Stimulated activated CD8-positive, alpha-beta memory T cell treated with anti-CD3 and anti-CD28 coated beads, Interleukin-15, amount 100 ng/mL, for 48 hours (primary cell): ENCODE measurements around the gene MYMX.

ENCODE experiments used
- DNase-seq, 2 donors: peaks; one replicate each; pipeline ENCODE4 v3.0.0-alpha.2; 2020; ENCODE audit warnings: low read depth in 2 of 2

The MYMX gene

DNA sequence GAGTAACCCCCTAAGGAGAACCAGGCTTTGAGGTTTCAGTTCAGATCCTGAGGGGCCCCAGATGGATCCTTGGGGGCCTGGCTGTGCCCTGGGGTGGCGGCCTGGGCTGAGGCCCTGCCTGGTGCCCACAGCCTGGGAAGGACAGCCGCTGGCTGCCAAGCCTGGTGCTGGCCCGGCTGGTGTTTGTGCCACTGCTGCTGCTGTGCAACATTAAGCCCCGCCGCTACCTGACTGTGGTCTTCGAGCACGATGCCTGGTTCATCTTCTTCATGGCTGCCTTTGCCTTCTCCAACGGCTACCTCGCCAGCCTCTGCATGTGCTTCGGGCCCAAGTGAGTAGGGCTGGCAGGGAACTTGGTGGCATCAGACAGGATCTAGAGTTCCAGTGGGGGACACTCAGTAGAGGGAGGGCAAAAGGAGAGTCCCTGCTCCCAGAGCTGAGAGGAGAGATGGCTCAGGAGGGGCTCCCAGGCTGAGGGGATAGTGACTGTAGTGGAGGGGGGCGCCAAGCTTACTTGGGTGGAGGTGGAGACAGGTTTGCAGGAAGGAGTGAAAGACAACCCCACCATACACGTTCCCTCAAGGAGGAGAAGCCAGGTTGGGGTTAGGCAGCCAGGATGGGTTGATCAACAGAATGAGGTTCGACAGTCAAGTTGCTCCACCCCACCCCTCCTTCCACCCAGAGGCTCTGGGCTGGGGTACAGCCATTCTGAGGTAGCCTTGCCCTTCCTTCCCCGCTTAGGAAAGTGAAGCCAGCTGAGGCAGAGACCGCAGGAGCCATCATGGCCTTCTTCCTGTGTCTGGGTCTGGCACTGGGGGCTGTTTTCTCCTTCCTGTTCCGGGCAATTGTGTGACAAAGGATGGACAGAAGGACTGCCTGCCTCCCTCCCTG, 16.2 kb downstream of the MYMX start:
- no peak for DNase-seq

DNA sequence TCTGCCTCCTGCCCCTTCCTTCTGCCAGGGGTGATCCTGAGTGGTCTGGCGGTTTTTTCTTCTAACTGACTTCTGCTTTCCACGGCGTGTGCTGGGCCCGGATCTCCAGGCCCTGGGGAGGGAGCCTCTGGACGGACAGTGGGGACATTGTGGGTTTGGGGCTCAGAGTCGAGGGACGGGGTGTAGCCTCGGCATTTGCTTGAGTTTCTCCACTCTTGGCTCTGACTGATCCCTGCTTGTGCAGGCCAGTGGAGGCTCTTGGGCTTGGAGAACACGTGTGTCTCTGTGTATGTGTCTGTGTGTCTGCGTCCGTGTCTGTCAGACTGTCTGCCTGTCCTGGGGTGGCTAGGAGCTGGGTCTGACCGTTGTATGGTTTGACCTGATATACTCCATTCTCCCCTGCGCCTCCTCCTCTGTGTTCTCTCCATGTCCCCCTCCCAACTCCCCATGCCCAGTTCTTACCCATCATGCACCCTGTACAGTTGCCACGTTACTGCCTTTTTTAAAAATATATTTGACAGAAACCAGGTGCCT, 16.9 kb downstream of the MYMX start:
- no peak for DNase-seq

DNA sequence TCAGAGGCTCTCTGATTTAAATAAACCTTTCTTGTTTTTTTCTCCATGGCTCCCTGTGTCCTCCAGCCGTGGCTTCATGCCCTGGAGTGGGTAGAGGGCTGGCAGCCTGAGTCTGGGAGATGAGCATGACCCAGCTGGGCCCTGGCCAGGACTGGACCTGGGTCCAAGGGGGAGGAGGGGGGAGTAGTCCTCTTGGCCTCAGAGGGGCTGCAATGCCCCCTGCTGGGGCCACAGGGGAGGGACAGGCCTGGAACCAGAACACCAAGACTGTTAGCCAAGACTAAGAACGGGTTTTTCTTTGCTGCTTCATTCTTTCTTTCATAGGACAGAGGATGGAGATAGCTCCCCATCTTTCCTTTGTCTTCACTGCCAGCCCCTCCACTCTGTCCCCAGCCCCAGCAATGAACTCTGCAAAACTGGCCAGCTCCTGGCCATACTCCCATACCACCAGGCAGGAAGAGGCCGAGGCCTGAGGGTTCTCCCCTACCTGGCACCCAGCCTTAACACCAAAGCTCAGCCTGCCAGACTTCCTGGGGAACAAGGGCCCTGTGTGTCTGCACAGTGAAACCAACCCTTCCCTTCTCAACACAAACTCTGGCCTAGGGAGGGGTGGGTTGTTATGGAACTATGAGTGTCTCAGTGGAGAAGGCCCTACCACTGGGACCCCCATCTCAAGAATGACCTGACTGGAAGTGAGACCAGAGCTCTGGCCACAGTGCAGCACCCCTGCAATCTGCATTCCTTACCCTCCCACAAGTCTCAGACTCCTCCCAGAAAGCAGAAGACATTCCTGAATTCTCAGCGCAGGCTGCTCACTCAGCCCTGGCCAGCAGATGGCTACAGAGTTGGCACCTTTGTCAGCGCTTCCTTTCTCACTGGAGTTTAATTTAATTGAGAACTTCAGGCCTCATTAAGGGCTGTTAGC, 17.6 kb downstream of the MYMX start:
- DNase-seq: no peak

DNA sequence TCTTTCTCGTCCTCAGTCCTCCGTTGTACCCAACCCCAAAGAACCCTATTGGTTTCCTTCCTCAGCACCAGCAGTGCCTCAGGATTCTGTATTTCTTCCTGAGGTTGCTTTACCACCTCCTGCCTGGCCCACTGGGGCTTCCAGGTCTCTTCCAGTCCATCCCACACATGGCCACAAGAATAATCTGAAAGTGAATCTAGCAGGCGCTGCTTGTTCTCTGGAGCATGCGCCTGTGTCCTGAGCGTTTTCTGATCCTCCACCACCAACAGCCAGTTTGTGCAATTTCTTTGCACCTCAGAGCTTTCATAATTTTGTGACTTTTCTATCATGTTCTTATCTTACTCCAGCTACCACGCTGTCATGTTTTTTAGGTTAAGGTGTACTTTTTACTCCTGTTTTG, 18.5 kb downstream of the MYMX start:
- no peak for DNase-seq

DNA sequence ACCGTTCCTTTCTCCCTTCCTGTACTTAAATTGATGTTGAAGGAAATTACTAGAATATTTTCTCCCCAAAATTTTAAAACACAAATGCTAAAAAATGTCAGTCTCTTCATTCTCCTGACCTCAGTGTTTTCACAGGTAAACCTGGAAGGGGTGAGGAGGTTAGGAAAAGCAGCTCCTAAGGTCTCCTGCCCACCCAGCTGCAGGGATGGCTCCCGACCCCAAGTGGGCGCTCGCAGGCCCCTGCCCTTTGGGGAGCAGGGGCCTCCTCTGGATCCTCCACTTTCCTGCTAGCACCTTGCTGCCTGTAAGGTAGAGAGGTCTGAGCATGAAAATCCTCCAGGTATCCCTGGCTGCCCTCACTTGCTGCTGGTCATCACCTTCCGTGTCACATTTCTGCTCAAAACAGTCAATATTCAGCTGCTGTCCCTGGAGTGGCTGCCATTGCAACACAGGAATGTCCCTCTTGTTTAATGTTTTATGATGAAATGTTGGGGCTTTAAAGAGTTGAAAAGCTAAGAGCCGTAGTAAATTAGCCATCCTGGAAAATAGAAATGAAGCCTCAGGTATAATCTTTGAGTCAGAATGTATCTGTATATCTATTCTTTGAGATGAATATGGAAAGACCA, 19.3 kb downstream of the MYMX start:
- no peak for DNase-seq

DNA sequence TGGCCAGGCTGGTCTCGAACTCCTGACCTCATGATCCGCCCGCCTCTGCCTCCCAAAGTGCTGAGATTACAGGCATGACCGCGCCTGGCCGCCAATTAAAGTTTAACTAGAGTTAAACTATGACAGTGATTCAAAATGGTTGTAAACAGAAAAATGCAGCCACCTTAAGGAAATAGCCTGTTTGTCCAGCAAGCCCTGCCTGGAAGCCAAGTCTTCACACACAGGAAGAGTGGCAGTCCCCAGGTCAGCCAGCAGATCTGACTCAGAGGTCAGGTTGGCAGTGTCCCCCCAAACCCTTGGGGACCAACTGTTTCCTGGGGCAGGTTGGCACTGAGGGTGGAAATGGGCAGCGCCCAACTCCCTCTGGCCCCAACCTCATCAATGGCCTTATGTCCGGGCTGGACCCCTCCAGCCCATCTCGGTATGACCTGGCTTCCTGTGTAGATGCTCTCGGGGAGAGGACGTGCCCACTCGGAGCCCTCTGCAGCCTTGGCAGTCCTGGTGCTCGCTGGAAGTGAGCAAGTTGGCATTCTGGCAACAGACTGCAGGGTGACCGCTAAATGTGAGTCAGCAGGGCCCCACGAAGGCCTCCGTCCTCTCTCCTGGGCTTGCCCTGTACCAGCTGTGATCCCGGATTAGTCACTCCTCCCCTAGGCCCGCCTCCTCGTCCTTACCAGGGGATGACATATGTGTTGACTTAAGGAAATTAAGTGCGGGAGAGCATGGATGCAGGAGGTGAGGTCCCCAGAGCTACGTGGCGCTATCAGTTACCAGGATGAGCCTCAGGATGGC, 20.5 kb downstream of the MYMX start:
- DNase-seq: peak; percentile 56 to 76

DNA sequence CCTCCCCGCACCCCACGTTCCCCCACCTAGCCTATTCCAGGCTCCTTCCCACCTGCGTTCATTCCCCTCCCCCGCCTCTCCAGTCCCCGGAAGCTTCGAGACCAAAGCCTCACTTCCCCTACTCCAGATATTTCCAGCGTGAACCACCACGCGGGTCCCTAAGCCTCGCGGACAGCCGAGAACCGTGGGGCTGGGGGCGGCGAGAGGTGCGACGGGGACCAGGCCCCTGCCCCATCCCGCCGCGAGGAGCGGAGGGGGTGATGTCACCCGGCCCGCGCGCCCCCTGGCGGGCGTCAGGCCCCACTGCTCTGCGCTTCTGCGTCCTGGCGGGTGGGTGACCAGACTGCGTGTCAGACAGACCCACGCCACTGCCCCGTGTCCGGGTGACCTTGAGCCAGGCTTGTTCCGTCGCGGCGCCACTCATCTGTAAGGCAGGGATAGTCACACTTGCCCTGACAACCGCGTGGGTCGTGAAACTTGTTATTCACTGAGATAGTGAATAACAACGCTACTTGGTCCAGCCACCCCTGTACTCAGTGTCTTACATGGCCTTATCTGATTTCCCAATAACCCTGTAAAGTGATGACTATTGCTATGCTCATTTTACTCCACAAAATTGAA, 21.2 kb downstream of the MYMX start:
- peak; percentile 68 to 82 for DNase-seq

DNA sequence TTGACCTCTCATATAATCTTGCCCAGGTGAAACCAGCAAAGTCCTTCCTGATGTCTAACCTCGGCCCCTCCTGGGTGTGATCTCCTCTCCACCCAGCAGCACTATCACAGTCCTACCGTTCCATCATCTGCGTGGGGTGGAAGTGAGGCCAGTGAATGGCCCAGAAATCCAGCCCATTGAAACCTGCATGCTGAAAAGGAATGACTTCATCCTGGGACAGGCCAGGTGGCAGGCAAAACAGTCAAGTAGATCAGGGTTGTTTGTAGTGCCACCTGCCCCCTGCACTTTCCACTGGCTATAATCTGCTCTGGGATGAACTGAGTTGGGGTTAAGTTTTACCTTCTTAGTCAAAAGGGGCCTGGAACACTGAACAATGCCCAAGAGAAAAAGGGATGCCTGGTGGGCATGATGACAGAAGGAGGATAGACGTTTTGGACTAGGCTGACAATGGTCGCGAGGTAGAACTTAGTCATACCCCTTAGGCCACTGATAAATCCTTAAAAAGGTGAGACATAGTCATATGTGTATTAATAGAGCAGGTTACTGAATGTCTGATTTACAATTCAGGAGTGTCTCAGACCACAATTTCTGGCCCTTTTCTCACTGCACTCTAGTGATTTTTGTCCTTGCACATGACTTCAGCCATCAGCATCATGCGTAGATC, 22.1 kb downstream of the MYMX start:
- DNase-seq: no peak

DNA sequence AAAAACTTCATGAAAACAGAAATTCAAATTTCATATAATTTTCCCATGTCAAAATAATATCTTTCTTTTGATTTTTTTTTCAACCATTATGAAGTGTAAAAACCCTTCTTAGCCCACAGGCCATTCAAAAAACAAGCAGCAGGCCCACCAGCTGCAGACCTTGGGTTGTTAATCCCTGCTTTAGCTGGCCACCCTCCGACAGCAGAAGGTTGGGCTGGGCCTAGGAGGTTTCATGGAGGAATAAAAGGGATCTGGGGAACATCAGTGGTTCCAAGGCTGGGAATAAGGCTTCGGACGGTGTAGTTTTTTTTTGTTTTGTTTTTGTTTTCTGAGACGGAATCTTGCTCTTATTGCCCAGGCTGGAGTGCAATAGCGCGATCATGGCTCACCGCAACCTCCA, 26.6 kb downstream of the MYMX start:
- DNase-seq: no peak

DNA sequence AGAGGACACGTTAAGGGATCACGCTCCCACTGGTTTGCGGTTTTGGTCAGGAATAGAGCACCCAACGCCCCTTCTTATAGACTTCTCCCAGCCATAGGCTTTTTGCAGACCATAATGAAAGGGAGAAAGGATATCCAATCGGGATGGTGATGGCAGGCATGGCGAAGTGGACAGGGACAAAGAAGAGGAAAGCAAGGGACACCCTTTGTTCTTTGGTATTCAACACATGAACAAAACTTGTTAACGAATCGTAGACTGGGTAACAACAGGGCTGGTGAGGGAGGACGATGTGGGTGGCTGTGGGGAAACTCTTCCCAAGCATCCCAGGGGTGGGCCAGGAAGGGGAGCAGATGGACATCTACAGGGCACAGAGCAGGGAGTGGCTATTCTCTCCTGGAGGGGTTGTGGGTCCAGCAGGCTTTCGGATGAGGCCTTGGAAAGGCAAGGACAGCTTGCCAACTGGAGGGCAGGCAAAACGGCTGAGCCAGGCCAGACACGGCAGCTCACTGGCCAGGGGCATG, 28.7 kb downstream of the MYMX start:
- DNase-seq: no peak

DNA sequence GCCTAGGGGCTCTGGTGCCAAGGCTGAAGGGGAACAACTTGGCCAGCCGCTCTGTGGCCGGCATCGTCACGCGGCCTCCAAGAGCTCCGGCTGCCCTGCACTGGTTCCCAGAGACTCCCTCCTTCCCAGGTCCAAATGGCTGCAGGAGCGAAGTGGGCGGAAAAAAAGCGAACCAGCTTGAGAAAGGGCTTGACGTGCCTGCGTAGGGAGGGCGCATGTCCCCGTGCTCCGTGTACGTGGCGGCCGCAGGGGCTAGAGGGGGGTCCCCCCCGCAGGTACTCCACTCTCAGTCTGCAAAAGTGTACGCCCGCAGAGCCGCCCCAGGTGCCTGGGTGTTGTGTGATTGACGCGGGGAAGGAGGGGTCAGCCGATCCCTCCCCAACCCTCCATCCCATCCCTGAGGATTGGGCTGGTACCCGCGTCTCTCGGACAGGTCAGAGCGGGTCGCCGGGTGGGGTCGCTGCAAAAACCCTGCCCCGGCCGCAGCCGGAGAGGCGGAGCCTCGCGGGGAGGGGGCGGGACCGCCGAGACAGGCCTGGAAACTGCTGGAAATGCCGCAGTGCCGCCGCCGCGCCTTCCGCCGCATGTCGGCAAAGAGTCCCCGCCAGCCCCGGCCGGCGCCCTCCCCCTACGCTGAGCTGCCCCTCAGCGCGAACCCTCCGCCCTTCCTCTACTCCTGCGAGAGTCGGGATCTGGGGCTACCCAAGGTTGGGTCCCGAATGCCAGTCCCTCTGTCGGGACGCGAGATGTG, 29.4 kb downstream of the MYMX start:
- DNase-seq: peak; percentile 83 to 85

DNA sequence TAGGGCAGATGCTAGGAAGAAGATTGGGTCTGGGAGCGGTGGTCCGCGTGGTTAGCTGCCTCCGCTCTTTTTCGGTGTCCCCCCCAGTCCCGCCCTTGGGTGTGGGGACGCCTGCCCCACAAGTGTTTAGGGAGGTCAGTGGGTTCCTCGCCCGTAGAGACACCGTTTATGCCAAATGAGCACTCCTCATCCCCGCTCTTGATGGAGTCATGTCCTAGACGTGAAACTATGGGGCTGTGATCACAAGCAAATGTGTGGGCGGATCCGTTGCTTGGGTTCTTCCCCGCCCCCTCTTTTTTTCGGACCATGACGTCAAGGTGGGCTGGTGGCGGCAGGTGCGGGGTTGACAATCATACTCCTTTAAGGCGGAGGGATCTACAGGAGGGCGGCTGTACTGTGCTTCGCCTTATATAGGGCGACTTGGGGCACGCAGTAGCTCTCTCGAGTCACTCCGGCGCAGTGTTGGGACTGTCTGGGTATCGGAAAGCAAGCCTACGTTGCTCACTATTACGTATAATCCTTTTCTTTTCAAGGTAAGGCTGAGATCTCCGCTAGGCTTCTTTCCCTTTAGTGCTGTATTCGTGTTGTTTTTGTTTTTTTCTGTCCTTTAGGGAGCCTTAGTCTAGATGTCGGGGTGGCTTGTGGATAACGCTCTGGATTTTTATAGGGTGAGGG, 30.1 kb downstream of the MYMX start, which contains the start of gene HSP90AB1:
TSS of gene HSP90AB1 (plus strand) at position 439 of the 675 bp plus-strand sequence. CDS start 1,529 bp downstream, outside the sequence.
- peak; percentile 93 to 95 for DNase-seq

DNA sequence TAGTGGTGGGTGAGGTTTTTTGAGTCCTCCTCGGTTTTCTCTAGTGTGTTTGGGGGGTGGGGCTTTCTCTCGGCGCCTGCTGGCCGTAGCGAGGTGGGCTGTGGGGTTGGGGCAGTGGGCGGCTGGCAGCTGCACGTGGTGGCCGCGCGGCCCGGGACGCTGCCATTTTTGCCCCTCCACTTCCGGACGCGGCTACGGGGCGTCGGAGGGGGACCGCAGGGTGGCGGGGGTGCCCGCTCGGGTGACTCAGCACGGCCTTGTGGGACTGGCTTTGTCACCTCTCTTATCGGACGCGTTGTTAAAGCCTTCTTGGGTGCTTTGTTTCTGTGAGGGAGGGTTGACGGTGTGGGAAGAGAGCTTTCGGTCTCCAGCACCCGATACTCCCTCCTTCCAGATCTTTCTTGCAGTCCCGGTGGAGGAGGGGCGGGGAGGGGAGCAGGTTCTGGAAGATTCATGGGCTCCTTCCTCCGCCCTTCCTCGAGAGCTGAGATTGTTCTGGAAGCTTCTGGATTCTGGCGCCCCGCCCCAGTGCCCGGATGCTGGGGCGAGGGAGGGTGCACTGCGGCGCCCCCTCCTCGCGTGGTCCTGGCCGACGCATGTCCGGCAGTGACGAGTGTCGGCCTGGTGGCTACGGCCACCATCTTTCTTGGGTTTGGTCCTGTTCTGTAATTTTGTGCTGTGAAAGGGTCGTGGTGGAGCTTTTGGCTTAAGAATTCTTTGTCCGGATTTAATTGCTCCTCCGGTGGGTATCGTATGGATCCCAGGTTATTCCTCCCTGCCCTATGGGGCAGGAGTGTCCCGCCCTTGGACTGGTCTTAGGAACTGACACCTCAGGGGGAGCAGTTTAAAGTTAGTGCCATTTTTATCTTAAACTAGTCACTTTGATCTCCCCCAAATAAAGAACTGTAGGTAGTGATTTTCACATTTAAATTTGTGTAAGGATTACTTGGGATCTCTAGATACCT, 30.9 kb downstream of the MYMX start:
- DNase-seq: peak; percentile 81 to 82

DNA sequence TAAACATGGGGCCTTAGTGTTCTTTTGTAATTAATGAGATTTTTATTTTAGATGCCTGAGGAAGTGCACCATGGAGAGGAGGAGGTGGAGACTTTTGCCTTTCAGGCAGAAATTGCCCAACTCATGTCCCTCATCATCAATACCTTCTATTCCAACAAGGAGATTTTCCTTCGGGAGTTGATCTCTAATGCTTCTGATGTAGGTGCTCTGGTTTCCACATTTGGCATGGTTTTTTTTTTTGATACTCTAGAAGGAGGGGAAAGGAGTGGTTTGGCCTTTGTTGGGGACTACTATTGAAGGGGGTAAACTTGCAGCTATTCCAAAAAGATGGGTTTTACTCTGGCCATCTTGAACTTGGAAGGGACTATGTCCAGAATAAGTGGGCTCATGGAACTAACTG, 31.9 kb downstream of the MYMX start:
- no peak for DNase-seq

DNA sequence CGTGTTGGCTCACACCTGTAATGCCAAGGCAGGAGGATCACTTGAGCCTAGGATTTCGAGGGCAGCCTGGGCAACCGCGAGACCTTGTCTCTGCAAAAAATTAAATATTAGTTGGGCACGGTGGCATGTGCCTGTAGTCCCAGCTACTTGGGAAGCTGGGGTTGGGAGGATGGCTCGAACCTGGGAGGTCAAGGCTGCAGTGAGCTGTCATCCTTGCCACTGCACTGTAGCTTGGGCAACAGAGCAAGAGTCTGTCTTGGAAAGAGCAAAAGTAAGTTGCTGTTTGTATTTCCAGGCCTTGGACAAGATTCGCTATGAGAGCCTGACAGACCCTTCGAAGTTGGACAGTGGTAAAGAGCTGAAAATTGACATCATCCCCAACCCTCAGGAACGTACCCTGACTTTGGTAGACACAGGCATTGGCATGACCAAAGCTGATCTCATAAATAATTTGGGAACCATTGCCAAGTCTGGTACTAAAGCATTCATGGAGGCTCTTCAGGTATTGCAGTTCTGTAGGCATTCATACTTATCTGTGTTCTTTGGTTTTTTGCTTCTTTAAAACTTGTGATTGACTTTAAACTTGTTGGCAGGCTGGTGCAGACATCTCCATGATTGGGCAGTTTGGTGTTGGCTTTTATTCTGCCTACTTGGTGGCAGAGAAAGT, 32.5 kb downstream of the MYMX start:
- no peak for DNase-seq

DNA sequence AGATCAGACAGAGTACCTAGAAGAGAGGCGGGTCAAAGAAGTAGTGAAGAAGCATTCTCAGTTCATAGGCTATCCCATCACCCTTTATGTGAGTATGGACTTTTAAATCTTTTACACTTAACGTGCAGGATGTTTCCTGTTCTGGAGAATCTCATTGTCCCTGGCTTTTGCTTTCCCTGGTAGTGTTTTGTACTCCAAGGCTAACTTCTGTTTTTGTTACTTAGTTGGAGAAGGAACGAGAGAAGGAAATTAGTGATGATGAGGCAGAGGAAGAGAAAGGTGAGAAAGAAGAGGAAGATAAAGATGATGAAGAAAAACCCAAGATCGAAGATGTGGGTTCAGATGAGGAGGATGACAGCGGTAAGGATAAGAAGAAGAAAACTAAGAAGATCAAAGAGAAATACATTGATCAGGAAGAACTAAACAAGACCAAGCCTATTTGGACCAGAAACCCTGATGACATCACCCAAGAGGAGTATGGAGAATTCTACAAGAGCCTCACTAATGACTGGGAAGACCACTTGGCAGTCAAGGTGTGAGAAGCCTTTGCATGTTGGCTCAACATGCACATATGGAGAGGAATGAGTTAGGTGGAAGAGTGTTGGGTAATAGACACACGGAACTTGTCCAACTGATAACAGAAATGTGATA, 33.5 kb downstream of the MYMX start:
- DNase-seq: no peak
